NCI-H748 (cell line): ENCODE results near the gene ZNF804B.
A peak's percentile ranks its signal among the peaks of the same experiment; 100 is the strongest.

Experiments used
- DNase-seq: peaks from one replicate; lab custom pipeline; 2025; ENCODE audit not compliant: unreplicated experiment; lab: John Stamatoyannopoulos, UW

ZNF804B gene

DNA sequence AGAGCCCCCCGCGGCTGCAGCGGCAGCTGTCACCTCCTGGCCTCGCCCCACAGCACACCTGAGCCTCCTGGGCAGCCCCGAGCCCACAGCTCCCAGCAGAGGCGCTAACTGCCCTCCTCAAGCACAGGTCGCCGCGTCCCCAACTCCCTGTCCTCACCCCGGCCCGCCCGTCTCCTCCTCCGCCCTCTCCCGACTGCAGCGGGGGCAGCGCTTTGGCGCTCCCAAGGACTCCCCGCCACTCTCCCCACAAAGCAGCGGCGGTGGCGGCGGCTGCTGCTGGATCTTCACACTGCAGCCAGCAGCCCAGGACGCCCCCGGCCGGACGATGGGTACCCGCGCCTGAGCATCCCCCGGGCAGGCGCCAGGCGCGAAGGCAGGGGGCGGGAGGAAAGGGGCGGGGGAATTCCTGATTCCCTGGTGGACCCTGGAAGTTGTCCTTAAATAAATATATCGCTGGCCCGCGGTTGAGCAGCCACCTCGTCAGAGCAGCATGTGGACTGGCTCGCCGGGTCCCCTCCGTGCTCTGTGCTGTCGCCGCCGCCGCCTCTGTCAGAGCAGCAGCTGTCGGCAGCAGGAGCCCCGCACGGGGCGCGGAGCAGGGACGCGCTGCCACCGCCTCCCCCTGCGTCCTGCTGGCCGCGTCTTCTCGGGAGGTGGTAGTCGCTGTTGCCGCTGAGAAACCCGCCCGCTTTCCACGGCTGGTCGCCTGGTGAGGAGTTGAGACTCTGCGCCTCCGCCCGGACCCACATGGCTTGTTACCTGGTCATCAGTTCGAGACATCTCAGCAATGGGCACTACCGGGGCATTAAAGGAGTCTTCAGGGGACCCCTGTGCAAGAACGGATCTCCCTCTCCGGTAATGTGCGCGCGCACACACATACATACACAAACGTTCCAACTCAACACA, at the start of gene ZNF804B:
Gene ZNF804B (plus strand): TSS at position 471 of the 906 bp plus-strand sequence. CDS start 277 bp downstream, at position 748.
- DNase-seq = peak; percentile 69

DNA sequence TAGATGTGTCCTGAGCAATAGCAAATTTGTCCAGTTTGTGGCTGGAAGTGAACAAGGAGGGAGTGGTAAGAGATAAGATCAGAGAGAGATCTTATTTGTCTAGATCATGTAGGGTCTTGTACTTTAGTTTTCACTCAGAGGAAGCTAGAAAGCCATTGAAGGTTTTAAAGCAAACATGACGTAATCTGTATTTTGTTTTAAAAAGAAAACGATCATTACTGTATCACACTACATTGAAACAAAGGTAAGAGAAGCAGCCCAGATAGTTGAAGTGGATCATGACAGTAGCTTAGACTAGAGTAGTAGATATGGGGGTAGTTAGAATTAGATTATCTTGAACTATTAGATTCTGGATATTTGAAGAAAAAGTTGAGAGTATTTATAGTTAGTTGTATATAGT, 23.6 kb upstream of the ZNF804B start:
- no peak for DNase-seq

DNA sequence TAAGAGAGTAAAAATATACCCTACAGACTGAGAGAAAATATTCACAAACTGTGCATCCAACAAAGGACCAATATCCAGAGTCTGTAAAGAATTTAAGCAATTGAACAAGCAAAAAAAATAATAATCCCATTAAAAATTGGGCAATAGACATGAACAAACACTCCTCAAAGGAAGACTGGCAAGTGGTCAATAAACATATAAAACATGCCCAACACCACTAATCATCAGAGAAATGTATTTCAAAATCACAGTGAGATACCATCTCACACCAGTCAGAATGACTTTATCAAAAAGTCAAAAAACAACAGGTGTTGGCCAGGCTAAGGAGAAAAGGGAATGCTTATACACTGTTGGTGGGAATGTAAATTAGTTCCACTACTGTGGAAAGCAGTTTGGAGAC, 21.9 kb upstream of the ZNF804B start:
- DNase-seq = no peak

DNA sequence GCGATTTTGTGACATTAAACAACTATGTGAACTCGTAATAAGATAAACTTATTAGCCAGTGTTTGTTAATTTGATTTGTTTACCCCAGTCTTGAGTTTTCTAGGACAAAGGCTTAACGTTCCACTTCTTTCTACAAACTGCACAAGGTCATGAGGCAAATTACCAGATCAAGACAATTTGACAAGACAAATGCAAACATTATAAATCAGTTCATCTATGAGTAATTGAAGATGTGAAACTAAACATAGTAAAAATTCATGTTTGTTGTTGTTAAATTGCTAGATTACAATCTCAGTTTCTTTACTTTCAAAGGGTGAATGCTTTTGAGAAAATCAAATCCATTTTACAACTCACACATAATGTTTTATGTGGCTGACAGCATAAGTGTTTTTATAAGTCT, 13.4 kb upstream of the ZNF804B start:
- no peak for DNase-seq

- DNase-seq = no peak
Measured at GRCh38 chr7:88756802-88757201, 2.7 kb upstream of the ZNF804B start.

DNA sequence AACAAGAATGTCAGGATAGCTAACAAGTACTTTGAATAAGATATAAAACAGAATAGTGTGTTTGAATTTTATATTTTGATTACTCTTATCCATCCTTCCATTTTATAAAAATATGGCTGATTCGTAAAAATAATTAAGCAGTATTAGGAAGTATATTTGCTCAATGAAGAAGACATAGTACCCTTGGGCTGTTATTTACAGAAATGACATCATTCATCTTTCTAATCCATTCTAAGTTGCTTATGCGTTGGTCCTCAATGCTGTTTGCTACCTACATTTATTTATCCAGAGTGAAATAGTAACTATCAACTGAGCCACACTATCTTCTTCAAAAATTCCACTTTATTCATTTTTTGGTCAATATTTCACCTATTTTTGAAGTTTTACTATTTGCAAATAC, 2.1 kb upstream of the ZNF804B start:
- peak; percentile 13 for DNase-seq

DNA sequence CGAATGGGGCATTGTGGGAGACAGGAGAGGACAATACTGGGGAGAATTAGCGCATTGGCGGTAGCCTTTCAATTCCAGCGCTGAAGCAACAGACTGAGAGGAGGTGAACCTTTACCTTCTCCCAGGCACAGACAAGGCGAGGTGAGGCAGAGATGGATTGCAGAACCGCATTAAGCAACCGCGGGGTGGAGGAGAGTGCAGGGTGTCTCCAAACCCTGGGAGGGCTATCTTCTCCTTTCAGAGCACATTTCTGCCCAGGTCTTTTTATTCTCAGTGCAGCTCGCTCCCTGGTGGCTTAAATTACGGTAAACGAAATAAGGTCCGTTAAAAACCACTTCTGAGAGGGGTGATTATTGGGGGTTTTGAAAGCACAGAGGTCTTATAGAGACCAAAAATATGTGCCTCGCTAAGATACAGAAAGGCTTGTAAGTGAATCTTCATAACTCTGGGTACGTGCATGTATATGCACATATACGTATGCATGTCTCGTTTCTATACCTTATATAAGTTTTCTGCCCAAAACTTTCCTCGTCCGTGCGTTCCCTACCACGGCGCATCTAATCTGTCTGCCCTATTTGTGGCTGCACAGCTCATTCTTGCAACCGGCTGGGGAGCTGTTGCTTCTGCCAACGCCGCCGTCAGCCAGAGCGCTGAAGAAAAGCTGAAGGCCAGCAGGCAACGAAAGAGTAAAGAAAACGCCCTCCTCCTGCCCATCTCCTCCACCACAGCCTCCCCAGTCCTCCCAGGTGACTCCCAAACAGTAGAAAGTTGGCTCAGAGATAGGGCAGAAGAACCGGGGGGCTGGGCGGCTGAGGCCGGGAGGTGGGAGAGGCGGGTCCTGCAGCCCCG, 895 bp upstream of the ZNF804B start:
- peak; percentile 67 for DNase-seq

DNA sequence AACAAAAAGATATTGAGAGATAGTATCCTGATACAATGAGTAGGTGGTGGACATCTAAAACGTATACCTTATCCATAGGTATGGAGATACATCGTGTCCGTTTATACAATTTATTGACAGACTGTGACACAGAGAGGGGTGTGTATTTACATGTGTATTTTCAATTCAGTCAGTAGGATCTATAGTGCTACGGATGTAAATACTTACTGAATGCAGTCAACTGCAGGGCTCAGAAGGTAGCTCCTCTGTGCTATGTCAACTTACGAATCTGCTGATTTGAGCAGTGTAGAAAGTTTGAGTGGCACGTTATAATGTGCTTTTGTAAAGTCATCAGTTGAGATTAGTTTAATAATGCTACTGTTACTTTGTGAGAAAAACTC, 626 bp downstream of the ZNF804B start:
- no peak for DNase-seq

DNA sequence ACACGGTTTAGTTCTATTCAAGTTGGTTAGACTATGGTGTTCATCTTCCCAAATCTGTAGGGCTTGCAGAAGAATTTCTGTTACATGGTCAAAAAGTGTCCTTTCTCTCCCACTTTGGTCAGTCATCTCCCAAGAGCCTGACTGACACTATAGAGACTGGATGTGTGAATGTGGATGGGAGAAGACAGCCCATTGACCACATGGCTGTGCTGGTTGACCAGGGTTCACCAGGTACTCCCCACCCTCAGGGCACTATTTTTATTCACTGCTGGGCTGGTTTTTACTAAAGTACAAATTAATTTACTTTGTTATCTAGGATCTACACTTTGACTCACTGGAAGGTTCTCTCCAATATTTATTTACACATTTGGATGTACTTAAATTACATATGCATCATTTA, 2.3 kb downstream of the ZNF804B start:
- no peak for DNase-seq

DNA sequence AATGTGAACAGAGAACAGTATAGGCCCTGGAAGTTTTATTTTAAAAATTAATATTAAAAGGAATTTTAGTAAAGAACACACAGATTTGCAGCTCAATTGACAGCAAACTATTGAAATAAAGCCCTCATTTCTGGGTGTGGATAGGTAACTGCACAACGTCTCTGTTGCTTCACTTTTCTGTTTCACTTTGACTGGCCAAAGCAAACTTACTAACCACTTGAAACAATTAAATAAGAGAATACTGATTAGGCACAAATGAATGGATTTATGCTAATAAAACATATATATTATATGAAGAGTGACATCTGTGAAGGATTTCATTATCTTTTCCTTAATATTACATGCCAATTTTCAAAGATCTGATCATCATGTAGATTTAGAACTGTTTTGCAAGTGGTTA, 11.9 kb downstream of the ZNF804B start:
- no peak for DNase-seq

DNA sequence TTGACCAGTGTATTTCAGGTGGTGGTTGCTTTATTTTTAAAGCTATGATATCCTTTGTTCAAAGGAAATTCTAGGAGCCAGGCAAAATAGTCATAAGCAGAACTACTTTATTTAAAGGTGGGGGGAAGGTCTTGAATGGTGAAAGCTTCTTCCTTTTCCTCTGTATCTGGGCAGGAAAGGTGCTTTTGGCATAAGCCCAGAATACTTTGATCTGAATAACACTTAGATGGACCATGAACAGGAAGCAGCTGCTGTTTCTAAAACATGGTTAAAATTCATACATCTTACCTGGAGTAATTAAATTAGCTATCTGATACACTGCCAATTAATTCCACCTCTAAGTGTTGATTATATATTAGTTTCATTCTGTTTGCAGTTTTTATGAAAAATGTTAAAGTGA, 13.3 kb downstream of the ZNF804B start:
- no peak for DNase-seq

GRCh38 chr7:88775838-88776237, 16.3 kb downstream of the ZNF804B start:
- no peak for DNase-seq

- no peak for DNase-seq
Measured at GRCh38 chr7:88787777-88788176, 28.3 kb downstream of the ZNF804B start.

GRCh38 chr7:88789480-88790064, 30.1 kb downstream of the ZNF804B start:
- DNase-seq = peak; percentile 48

GRCh38 chr7:88791891-88792290, 32.4 kb downstream of the ZNF804B start:
- DNase-seq = no peak

DNA sequence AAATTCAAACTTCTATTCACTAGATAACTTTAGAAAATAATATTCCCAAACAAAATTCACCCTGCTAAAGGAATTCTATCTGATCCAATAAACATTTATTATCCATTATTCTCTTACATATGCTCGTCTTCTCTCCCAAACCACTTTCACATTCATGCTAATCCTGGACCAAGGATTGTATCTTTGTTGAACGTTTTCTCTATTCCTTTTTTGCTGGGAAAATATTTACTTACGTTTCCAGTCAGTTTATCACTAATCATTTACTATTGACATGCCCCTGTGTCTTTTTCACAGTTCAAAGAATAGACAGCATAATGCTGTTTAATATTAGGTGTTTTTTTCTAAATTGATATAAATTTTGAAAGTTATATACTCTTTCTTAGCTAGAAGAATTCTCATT, 32.9 kb downstream of the ZNF804B start:
- no peak for DNase-seq

- no peak for DNase-seq
Measured at GRCh38 chr7:88795553-88795952, 36.1 kb downstream of the ZNF804B start, which contains the start of gene TEX47. TEX47 (minus strand) TSS chr7:88795737; CDS start chr7:88794942, 795 bp downstream.

DNA sequence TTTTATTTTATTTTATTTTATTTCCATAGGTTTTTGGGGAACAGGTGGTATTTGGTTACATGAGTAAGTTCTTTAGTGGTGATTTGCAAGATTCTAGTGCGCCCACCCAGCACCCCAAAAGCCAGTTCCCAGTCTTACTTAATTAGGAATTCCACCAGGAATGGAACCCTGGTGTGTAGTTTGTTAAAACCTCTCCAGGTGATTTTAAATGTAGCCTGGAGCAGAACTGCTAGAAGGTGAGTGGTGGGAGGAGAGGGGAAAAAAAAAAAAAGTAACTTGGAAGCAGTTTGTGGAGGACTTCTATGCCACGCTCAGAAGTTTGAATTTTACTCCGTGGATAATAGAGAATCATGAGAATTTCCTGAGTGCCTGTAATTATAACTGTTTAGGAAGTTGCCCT, 41.5 kb downstream of the ZNF804B start:
- no peak for DNase-seq

- no peak for DNase-seq
Measured at GRCh38 chr7:88806280-88807037, 47.0 kb downstream of the ZNF804B start.

DNA sequence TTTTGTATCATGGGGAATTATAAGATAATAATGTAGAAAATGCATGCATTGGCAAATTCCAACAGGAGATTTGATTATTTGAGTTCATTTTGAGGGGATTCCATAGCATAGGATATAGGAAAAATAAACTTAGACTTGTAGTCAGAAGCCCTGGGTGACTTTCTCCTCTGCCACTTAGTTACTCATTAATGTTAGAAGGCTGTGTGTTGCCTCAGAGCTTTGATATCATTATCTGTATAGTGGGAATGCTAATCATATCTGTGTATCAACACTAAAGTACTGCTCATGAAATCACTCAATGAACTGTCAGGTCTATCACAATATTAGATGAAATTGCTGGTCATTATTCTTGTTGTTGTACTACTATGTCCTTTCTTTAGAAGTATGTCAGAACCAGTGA, 59.1 kb downstream of the ZNF804B start:
- no peak for DNase-seq

DNA sequence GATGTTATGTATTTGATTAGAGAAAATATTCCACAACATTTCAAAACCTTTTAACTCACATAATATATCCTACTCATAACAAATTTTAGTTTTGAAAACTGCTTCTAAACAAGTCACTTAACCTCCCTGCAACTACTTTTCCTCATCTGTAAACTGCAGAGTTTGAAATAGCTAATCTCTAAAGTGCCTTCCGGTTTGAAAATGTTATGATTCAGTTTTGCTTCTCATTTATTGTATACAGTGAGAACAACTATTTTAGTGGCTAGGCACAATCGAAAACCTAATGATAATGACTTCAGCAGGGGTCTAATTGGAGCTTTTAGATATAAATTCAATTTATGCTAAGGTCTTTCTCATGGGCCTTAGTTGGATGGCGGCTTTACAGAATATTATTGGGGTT, 66.7 kb downstream of the ZNF804B start:
- no peak for DNase-seq
